Type B pancreatic cell (in vitro differentiated cells): ENCODE measurements around the gene OPHN1. TPM values are rescaled to one million over a fixed set of nuclear protein-coding genes. Genes with fewer than 3 reads are reported as not detected.

Experiments
- DNase-seq: peaks from one replicate; pipeline ENCODE4 v3.0.0; 2021; ENCODE audit warnings: mixed read lengths; ENCODE audit not compliant: unreplicated experiment; ENCODE audit errors: extremely low spot score
- H3K27ac Mint-ChIP-seq: 2 replicates; pipeline ENCODE4 v1.8.0; 2021; ENCODE audit warnings: mild to moderate bottlenecking, mixed read lengths
- H3K27me3 Mint-ChIP-seq: 2 replicates; pipeline ENCODE4 v1.8.0; 2021; ENCODE audit warnings: mixed read lengths
- H3K36me3 Mint-ChIP-seq: 2 replicates; pipeline ENCODE4 v1.8.0; 2021; ENCODE audit warnings: mixed read lengths
- H3K4me1 Mint-ChIP-seq: one replicate; pipeline ENCODE4 v1.8.0; 2021; ENCODE audit warnings: mixed read lengths; ENCODE audit not compliant: unreplicated experiment
- H3K4me3 Mint-ChIP-seq: 2 replicates; pipeline ENCODE4 v1.8.0; 2021; ENCODE audit warnings: mild to moderate bottlenecking, mixed read lengths
- H3K9me3 Mint-ChIP-seq: 2 replicates; pipeline ENCODE4 v1.8.0; 2021; ENCODE audit warnings: mixed read lengths
- CTCF ChIP-seq: fragments of 200-600 bp; sonication (generic); conservative IDR thresholded peaks from 2 replicates; pipeline ENCODE4 v1.5.0; 2021; ENCODE audit warnings: antibody characterized with exemption, mild to moderate bottlenecking
- total RNA-seq: library from RNA; stranded (reverse); gene quantifications from 2 replicates; pipeline ENCODE4 v1.2.1, GENCODE V29; 2021; ENCODE audit warnings: low replicate concordance

OPHN1 gene
- total RNA-seq, 1 donor from 2014 or later = 7.4 TPM

- no peak for TF ChIP-seq CTCF
- H3K4me3 Mint-ChIP-seq = no peak overlapping the region
- no peaks in the 10 kb centered on the region for H3K4me1 Mint-ChIP-seq
- H3K27me3 Mint-ChIP-seq = no peaks in the 10 kb centered on the region
- H3K36me3 Mint-ChIP-seq = no peaks in the 10 kb centered on the region
- H3K9me3 Mint-ChIP-seq = no peaks in the 10 kb centered on the region
- H3K27ac Mint-ChIP-seq = no peak overlapping the region
- no peak for DNase-seq
Observed at GRCh38 chrX:68193786-68194185, 239.5 kb downstream of the OPHN1 start.

DNA sequence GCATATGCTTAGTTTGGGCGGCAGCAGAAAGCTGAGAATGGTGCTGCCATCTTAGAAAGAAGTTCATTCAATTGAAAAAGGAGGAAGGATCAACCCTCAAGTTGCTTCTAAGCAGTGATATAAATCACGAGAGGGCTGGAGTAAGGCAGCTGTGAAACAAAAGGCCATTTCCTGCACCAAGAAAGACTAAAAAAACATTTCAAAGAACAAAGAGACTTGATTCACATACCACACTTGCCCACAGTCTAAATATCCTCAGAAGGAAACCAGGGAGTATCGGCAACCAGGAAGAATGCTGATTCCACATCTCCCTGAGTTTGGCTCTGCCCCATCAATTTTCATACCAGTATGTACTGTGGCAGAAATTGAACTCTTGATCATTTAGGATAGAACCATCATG, 240.1 kb downstream of the OPHN1 start:
- DNase-seq = no peak

DNA sequence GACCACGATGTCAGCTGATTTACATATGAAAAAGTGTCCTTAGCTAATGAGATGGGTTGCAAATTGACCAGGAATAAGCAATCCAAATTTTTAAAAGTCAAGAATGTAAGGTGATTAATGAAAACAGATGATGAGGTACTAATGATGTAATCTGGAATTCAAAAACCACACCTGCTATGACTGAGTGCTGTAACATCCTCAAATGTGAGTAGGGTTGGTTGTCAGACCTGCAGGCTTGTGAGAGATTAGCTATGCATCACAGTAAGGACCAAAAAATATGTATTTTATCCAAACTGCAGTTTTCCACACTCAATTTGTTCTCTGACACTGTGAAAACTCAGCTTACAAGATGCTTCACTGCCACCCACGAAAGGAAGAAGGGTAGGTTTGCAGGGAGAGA, 242.5 kb downstream of the OPHN1 start:
- Mint-ChIP-seq H3K27ac (no peak overlapping the region), H3K27me3 (no peaks in the 10 kb centered on the region), H3K4me3 (no peak overlapping the region), H3K36me3 (no peaks in the 10 kb centered on the region), H3K9me3 (no peaks in the 10 kb centered on the region), H3K4me1 (no peaks in the 10 kb centered on the region)
- DNase-seq = no peak
- no peak for TF ChIP-seq CTCF

More for the DNA sequence above, 240.1 kb downstream of the OPHN1 start:
- Mint-ChIP-seq H3K4me3 (no peak overlapping the region), H3K27me3 (no peaks in the 10 kb centered on the region), H3K36me3 (no peaks in the 10 kb centered on the region), H3K9me3 (no peaks in the 10 kb centered on the region), H3K4me1 (no peaks in the 10 kb centered on the region), H3K27ac (no peak overlapping the region)
- no peak for TF ChIP-seq CTCF

DNA sequence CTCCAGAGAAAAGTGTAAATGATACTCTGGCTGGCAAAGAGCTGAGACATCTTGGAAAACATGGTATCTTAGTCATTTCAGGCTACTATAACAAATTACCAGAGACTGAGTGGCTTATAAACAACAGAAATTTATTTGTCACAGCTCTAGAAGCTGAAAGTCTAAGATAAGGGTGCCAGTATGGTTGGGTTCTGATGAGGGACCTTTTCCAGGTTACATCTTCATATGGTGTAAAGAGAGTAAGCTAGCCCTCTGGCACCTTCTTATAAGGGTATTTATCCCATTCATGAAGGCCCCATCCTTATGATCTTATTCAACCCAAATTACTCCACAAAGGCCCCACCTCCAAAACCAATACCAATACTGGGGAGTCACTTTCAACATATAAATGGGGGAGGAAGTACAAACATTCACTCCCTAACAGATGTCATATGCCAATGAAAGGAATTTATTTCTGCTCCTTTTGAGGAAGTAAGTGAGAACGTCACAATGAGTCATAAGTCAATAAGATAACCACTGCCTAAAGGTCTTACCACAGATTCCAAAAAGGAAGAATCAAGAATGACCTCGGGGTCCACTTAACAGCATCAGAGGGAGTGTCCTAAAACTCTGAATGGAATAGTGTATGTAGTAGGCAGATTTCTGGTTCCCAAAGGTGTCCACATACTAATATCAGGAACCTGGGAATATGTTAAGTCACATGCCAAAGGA, 246.6 kb downstream of the OPHN1 start:
- no peak for DNase-seq
- H3K4me1 Mint-ChIP-seq = no peaks in the 10 kb centered on the region
- H3K36me3 Mint-ChIP-seq = peaks cover 4% of the 10 kb centered on the region
- H3K4me3 Mint-ChIP-seq = no peak overlapping the region
- H3K9me3 Mint-ChIP-seq = no peaks in the 10 kb centered on the region
- TF ChIP-seq CTCF = no peak
- H3K27ac Mint-ChIP-seq = no peak overlapping the region
- H3K27me3 Mint-ChIP-seq = no peaks in the 10 kb centered on the region

DNA sequence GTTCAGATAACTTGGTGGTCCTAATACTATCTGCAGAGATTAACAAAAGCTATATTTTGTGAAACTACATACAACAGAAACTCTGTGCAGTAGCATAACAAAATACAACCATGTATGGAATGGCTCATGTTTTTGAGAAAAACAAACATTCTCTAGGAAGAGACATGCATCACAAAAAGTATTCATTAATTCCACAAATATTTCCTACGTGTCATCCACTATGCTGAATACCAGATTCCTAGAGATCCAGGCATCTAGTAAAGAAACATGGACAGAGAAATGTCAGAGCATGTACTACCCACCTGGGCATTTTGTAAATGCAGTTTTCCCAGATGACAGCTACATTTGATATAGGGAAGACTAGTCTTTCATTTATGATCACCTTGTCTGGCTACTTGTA, 248.1 kb downstream of the OPHN1 start:
- H3K36me3 Mint-ChIP-seq = peaks cover 4% of the 10 kb centered on the region
- H3K4me1 Mint-ChIP-seq = no peaks in the 10 kb centered on the region
- no peak for TF ChIP-seq CTCF
- DNase-seq = no peak
- H3K27me3 Mint-ChIP-seq = no peaks in the 10 kb centered on the region
- no peaks in the 10 kb centered on the region for H3K9me3 Mint-ChIP-seq
- H3K4me3 Mint-ChIP-seq = no peak overlapping the region
- H3K27ac Mint-ChIP-seq = no peak overlapping the region
